Measurements from ENCODE around the gene ADAM12.

Gene ADAM12

DNA sequence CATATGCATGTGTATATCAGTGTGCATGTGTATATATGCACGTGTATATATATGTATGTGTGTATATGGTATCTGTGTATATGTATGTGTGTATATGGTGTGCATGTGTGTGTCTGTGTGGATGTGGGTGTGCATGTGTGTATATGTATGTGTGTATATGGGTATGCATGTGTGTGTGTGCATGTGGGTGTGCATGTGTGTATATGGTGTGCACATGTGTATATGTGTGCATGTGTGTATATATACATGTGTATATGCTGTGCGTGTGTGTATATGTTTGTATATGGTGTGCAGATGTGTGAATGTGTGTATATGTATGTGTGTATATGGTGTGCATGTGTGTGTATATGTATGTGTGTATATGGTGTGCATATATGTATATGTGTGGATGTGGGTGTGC lies 245.2 kb downstream of the ADAM12 start:
- no peak for DNase-seq (ENCODE audit: low spot score)

DNA sequence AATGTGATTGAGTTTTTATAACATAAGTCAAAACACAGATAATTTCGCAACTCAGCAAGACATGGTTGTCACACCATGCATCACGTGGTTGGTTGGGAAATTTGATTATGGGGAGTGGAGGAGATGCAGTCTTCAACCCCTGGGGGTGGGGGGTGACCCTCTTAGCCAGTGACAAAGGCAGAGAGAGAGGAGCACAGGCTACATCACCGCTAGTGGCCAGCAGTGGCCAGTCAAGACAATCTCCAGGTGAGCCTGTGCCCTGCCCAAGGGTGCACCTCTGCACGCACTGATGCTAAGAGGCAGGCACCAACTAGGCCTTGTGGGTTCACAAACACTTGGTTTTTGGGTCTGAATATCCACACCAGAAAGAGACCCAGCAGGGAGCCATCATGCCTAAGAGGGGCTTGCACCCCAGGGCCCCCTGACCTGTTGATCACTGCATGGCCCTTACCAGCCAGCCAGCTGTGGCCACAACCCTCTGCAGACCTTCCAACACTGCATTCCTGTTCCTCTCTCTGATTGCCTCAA lies 247.5 kb downstream of the ADAM12 start:
- DNase-seq (ENCODE audit: low spot score): no peak

GRCh38 chr10:126137562-126138221 lies 250.6 kb downstream of the ADAM12 start:
- no peak for DNase-seq (ENCODE audit: low spot score)

DNA sequence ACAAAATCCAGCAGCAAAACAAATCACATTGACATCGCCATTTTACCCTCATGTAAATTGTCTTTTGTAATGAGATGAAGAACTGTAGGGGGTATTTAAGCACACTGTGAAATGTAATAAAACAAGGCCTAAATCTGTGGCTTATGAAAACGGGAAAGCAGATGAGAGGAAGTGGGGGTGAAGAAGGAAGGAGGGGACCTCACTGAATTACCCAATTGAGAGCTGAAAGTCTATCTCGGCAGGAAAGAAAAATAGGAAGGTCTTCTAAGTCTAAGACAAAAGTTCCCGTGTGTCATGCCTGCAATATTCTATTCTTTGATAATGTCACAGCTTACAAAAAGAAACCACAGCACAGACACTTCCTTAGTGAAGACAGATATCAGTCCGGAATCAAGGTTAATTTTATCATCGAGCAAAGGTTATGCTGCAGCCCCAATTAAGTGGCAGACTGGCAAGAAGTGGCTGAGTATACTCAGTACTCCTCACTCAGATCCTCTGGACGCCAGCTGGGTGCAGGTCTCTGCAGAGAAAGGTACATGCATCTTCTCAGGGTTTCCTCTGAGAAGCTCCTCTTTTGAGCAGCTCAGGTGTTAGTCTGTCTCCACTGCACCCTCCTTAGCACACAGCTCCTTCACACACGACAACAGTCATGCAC lies 252.2 kb downstream of the ADAM12 start:
- DNase-seq (ENCODE audit: low spot score): no peak

DNA sequence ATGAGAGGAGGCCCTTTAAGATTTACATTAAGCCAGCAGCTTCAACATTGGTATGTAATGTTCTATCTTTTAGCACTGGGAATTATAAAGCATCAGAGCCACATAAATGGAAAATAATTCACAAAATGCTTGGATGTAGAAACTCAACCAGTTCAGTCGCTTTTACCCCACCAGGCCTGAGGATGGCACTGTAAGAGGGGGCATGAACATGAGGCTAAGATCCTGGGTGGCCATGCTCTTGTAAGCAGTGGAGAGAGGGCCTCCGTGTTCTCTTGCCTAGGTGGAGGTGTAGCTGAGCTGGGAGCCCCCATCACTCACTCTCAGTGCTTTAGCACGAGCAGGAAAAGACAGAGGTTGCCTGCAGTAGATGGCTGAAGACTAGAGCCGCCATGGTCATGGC lies 253.1 kb downstream of the ADAM12 start:
- no peak for DNase-seq (ENCODE audit: low spot score)

DNA sequence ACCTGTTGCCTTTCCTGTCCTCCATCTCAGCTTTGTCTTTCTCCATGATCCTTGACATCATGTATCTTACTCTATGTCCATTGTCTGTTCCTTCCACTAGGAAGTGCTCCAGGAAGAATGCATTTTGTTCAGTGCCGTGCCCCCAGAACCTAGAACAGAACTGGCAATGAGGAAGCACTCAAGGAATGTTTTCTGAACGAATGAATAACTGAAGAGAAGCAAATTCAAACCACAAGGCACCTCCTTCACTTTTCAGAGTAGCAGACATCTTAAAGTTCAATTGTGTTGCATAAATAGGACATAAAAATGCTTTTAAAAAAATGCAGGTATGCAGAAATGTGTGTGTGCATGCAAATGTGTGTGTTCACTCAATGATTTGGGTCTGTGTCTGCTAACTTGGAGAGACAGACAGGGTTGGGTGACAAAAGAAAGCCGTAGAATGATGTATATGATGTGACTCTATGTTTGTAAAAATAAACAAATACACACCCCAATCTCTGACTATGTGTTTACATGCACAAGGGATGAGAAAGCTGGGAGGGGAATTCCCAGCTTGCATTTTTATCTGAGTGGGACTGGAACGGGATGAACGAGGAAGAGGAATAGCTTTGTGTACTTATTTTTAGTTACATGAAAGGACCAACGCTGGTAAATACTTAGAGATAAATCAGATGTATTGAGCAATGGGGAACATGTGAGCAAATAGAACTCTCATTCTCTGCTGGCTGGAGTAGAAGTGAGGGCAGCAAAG lies 254.2 kb downstream of the ADAM12 start:
- DNase-seq (ENCODE audit: low spot score): no peak

- DNase-seq (ENCODE audit: low spot score): no peak
Observed at GRCh38 chr10:126133082-126133620, 255.1 kb downstream of the ADAM12 start.

DNA sequence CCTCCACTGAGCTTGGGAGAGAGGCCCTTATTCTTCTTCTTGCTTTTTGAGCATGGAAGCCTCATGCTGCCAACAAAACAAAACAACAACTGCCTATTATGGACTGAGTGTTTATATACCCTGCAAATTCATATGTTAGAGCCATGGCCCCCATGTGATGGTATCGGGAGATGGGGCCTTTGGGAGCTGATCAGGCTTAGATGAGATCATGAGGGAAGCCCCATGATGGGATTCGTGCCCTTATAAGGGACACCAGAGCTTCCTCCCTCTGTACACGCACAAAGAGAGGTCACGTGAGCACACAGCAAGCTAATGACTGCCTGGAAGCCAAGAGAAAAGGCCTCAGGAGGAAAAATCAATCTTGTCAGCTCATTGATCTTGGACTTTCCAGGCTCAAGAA lies 256.9 kb downstream of the ADAM12 start:
- no peak for DNase-seq (ENCODE audit: low spot score)

DNA sequence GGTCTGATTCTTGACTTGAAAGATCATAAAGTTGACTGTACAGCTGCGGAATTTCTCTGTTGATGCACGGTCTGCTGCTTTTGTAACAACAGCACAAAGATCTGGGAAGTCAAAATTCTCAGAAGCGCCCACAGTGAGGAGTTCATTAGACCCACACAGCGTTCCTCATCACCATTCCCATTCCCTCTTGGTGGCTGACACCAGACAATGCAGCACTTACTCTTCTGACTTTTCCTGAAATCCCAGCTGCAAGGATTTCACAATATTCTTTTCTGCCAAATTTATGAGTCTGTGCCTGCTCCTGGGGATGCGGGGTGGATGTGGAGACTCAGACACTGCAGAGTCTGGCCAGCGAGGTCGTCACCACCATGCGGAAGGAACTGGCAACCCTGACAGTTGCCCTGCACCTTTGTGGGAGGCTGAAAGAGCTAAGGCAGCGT lies 258.0 kb downstream of the ADAM12 start:
- DNase-seq (ENCODE audit: low spot score): no peak

DNA sequence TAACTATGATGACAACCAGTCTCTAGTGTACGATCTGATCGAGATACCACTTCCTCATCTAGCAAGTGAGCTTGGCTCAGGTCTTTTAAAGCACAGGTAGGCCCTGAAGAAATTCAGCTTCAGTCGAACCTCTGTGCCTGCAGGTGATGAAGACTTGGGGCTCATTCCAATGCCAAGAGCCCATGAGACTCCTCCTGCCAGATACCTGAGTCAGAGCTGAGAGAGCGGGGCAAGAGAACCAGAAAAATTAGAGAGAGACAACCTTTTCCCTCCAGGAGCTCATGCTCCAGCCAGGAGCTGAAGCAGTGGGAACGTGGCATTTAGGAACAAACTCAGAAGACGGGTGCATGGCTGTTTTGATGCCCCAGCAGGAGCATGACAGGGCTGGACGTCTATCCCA lies 259.3 kb downstream of the ADAM12 start:
- no peak for DNase-seq (ENCODE audit: low spot score)

- DNase-seq (ENCODE audit: low spot score): no peak
Observed at GRCh38 chr10:126128581-126128980, 259.7 kb downstream of the ADAM12 start.

- no peak for DNase-seq (ENCODE audit: low spot score)
Observed at GRCh38 chr10:126127481-126128029, 260.7 kb downstream of the ADAM12 start.

GRCh38 chr10:126126866-126127265 lies 261.4 kb downstream of the ADAM12 start:
- no peak for DNase-seq (ENCODE audit: low spot score)

DNA sequence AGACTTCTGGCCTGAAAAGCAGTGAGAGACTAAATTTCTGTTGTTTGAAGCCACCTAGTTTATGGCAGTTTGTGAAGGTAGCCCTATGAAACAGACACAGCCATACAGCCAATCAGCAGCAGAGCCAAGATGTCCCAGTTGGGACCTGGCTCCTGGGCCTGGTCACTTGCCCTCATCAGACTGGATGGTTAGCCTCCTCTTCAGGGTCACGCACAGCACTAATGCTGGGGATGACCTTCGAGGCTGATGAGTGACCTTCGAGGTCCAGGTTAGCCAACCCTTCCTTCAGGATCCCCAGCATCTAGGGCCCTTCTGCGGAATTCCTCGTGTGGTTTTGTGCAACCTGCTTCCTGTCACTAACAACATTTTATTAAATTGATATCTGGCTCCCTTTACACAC lies 262.3 kb downstream of the ADAM12 start:
- no peak for DNase-seq (ENCODE audit: low spot score)

DNA sequence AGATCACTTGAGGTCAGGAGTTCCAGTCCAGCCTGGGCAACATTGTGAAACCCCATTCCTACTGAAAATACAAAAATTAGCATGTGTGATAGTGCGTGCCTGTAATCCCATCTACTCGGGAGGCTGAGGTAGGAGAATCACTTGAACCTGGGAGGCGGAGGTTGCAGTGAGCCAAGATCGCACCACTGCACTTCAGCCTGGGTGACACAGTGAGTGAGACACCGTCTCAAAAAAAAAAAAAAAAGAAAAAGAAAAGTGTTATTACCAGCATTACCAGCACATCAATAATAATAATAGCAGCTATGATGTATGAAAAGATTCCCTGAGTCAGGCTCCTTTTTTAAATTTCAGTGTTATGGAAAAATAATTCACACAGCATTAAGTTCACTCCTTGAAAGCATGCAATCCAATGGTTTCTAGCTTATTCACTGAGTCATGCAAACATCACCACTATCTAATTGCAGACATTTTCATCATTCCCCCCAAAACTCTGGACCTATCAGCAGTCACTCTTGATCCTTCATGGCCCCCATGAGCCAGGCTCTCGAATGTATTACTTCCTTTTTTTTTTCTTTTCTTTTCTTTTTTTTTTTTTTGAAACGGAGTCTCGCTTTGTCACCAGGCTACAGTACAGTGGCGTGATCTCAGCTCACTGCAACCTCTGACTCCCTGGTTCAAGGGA lies 263.5 kb downstream of the ADAM12 start:
- DNase-seq (ENCODE audit: low spot score): no peak

- no peak for DNase-seq (ENCODE audit: low spot score)
Observed at GRCh38 chr10:126124046-126124445, 264.2 kb downstream of the ADAM12 start.

DNA sequence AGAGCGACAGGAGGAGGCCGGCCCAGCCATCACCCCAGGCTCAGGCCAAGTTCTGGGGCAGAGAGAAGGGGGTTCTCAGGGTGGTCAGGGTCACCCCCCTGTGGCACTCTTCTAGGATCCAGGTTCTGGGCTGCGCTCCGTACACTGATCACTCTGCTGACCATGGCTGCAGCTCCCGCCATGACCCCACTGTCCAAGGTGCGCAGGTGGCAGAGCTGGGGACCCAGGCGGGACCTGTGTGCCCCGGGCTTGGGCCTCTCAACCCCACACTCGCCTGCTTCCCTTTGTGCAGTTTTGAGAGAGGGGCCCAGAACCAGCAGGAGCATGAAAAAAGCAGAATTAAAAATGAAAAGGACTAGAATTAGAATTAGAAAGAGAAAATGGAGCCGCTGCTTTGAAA lies 264.8 kb downstream of the ADAM12 start:
- DNase-seq (ENCODE audit: low spot score): no peak

DNA sequence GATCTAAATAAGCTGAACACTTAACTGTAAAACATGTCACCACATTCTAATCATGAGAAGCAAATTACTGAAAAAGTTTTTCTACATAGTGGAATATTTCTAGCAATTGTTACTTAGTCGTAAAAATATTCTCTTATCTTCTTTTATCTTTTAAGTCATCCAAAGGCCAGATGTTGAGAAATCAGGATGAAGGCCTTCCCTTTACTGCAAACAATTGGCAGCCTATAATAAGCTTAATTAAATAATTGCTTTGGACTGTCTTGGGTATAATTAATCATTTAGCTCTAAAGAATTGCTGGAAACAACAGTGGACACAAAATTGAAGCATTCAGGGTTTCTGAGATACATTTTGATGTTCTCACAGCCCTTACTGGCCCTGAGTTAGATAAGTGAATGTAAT lies 265.4 kb downstream of the ADAM12 start:
- DNase-seq (ENCODE audit: low spot score): no peak

DNA sequence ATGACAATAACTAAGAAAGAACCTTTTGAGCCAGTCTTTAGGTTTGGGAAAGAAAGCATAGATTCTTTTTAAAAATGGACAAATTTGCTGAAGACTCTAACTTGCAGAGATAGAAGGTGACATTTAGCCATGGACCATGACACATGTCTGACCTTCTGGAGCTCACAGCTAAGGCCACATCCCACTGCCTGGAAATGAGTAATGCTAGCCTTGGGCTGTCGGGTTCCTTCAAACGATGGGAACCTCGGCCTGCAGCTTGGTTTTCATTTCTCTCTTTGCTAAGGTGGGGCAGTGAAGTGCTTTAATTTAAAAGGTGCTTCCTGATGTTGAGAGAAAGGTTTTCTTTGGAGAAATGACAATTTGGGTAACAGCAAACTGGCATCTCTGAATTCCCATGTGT lies 268.7 kb downstream of the ADAM12 start:
- DNase-seq (ENCODE audit: low spot score): no peak

- no peak for DNase-seq (ENCODE audit: low spot score)
Observed at GRCh38 chr10:126118476-126118875, 269.8 kb downstream of the ADAM12 start.

- no peak for DNase-seq (ENCODE audit: low spot score)
Observed at GRCh38 chr10:126117196-126117595, 271.1 kb downstream of the ADAM12 start.

DNA sequence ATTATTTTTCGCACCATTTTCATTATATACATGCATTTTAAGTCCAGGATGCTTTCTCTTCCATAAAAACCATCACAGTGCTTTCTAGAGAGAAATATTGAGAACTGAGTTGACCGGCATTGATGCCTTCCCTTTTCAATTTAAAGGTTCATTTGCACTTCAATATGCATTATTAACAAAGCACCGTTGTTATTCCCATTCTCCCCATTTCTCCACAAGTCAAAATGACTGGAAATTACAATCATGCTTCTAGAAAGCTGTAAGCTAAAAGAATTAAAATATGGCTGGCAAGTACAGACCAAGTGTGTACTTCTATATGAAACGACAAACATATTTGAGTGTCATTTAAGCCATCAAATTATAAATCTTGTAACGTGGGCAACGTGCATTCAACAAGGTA lies 272.4 kb downstream of the ADAM12 start:
- no peak for DNase-seq (ENCODE audit: low spot score)

Data from hematopoietic multipotent progenitor cell treated with erythropoietin and hydrocortisone succinate and interleukin-3 and kit ligand, for 17 days (in vitro differentiated cells).